SU-DHL-6 (cell line): ENCODE measurements around the gene DCC.

Experiments
- H2AFZ ChIP-seq: fragments of 200-600 bp; sonication (generic); 2 replicates; pipeline ENCODE4 v1.6.1; 2014; ENCODE audit warnings: low read depth, mild to moderate bottlenecking, moderate library complexity, mixed read lengths, antibody characterized with exemption, low read length; ENCODE audit not compliant: severe bottlenecking
- H3F3A ChIP-seq: fragments of 200-600 bp; shearing (Covaris generic); 2 replicates; pipeline ENCODE4 v1.6.0; 2016; ENCODE audit warnings: antibody characterized with exemption, mild to moderate bottlenecking; ENCODE audit not compliant: insufficient read depth
- H3K27ac ChIP-seq: fragments of 200-600 bp; sonication (generic); 2 replicates; pipeline ENCODE4 v1.5.1; 2016; ENCODE audit warnings: low read depth, mild to moderate bottlenecking, low read length, moderate library complexity, mixed read lengths
- H3K27me3 ChIP-seq: fragments of 200-600 bp; sonication (generic), shearing (Covaris generic); 2 replicates; pipeline ENCODE4 v1.6.0; 2014; ENCODE audit warnings: mild to moderate bottlenecking, low read length
- H3K36me3 ChIP-seq: fragments of 200-600 bp; sonication (generic); 2 replicates; pipeline ENCODE4 v1.6.1; 2014; ENCODE audit warnings: mild to moderate bottlenecking, low read length, mixed read lengths
- H3K4me2 ChIP-seq: fragments of 300-600, 200-600 bp; shearing (Covaris generic), sonication (generic); 2 replicates; pipeline ENCODE4 v1.6.0; 2014; ENCODE audit warnings: low read length, low read depth, mild to moderate bottlenecking; ENCODE audit not compliant: poor library complexity, severe bottlenecking
- H3K4me3 ChIP-seq: fragments of 200-600 bp; sonication (generic); 2 replicates; pipeline ENCODE4 v1.5.1; 2014; ENCODE audit warnings: antibody characterized with exemption, low read length, mild to moderate bottlenecking, mixed read lengths; ENCODE audit not compliant: insufficient read depth, poor library complexity, severe bottlenecking
- H3K79me2 ChIP-seq: fragments of 200-600 bp; sonication (generic); 2 replicates; pipeline ENCODE4 v1.6.1; 2014; ENCODE audit warnings: mild to moderate bottlenecking, low read length, moderate library complexity; ENCODE audit not compliant: insufficient read depth
- H3K9ac ChIP-seq: fragments of 200-600 bp; sonication (generic); 2 replicates; pipeline ENCODE4 v1.7.0; 2014; ENCODE audit warnings: mild to moderate bottlenecking, low read length
- H3K9me2 ChIP-seq: fragments of 200-600 bp; sonication (generic); replicated peaks from 2 replicates; pipeline ENCODE4 v1.6.1; 2014; ENCODE audit warnings: low read length; ENCODE audit not compliant: insufficient read depth
- H3K9me3 ChIP-seq: fragments of 200-600 bp; sonication (generic); 2 replicates; pipeline ENCODE4 v1.6.1; 2014; ENCODE audit warnings: low read length, mixed read lengths; ENCODE audit not compliant: insufficient read depth
- H4K20me1 ChIP-seq: fragments of 200-600 bp; sonication (generic); 2 replicates; pipeline ENCODE4 v1.6.1; 2014; ENCODE audit warnings: low read depth, mild to moderate bottlenecking, antibody characterized with exemption, low read length, moderate library complexity, mixed read lengths
- EZH2phosphoT487 ChIP-seq: fragments of 200-600 bp; sonication (generic), shearing (Covaris generic); conservative IDR thresholded peaks from 2 replicates; pipeline ENCODE4 v1.6.1; 2018; ENCODE audit warnings: mild to moderate bottlenecking, antibody characterized with exemption, low read length, moderate library complexity, mixed read lengths
- TF ChIP-seq, protein P1 (sequence below): fragments of 200-600 bp; sonication (generic); IDR thresholded peaks from one replicate; pipeline ENCODE4 v1.5.1; 2017; ENCODE audit warnings: antibody characterized with exemption, mild to moderate bottlenecking, low read length, moderate library complexity; ENCODE audit not compliant: insufficient read depth, poor library complexity, severe bottlenecking

Gene DCC

DNA sequence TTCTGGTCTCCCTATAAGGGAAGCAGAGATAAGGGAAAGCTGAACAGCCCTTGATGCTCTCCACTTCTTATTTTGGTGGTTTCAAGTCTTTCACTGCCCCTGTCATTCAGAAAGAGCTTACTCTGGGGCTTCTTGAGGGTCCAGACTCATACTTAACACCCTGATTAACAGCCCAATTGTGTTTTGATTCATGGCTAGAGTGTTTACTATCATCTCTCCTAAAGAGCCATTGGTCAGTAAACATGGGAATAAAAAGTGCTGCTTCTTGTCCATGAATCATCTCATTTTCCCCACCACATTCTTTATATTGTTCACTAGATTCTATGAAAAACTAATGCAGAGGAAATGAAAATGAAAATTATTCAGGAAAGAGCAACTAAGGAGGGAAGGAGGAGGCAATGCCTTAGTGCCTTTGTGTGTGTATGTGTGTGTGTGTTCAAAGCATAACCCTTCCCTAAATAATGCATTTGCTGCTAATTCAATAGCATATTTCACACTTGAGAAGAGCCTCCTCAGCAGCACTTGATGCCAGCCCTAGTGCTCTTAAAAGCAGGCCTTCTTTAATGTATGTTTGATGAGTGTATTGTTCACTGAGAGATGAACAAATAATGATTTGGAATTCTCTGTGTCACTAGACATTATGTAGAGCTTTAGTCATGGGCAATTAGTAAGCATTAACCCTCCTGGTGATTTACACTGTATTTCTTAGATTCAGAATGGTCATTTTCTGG is 63.5 kb downstream of the DCC start:
- H3K27me3 ChIP-seq: no peaks in the 10 kb centered on the region
- H3K79me2 ChIP-seq: no peaks in the 10 kb centered on the region
- H2AFZ ChIP-seq: no peak overlapping the region
- no peaks in the 10 kb centered on the region for H3K9me2 ChIP-seq
- H3K36me3 ChIP-seq: no peaks in the 10 kb centered on the region
- H4K20me1 ChIP-seq: no peaks in the 10 kb centered on the region
- TF ChIP-seq, protein P1, sequence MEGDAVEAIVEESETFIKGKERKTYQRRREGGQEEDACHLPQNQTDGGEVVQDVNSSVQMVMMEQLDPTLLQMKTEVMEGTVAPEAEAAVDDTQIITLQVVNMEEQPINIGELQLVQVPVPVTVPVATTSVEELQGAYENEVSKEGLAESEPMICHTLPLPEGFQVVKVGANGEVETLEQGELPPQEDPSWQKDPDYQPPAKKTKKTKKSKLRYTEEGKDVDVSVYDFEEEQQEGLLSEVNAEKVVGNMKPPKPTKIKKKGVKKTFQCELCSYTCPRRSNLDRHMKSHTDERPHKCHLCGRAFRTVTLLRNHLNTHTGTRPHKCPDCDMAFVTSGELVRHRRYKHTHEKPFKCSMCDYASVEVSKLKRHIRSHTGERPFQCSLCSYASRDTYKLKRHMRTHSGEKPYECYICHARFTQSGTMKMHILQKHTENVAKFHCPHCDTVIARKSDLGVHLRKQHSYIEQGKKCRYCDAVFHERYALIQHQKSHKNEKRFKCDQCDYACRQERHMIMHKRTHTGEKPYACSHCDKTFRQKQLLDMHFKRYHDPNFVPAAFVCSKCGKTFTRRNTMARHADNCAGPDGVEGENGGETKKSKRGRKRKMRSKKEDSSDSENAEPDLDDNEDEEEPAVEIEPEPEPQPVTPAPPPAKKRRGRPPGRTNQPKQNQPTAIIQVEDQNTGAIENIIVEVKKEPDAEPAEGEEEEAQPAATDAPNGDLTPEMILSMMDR: no peak
- no peak for TF ChIP-seq EZH2phosphoT487
- H3K4me2 ChIP-seq: no peak overlapping the region
- H3K9me3 ChIP-seq: no peaks in the 10 kb centered on the region
- no peak overlapping the region for H3K27ac ChIP-seq
- H3K9ac ChIP-seq: no peak overlapping the region
- H3K4me3 ChIP-seq: no peak overlapping the region
- no peaks in the 10 kb centered on the region for H3F3A ChIP-seq

DNA sequence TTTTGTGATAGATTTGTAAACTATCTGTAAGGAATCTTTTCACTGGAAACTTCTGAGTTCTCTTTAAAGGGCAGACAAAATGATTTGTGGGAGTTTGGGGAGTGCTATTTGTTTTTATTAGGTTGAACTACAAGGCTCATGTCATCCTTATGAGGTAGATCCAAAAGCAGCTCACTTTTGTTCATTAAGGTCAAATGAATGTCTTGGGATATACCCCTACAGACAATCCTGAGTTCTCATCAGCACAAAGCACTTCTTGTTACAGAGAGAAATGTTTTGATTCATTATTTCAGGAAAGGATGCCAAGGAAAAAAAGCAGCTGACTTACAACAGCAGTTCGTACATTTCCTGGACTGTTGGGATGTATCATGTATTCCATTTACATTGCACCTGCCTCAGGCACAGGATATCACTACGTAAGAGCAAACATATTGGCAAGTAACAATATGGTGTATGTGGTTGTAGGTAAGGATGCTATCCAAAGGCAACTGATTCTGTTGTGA is 68.9 kb downstream of the DCC start:
- H3K27me3 ChIP-seq: no peaks in the 10 kb centered on the region
- no peak overlapping the region for H3K4me2 ChIP-seq

DNA sequence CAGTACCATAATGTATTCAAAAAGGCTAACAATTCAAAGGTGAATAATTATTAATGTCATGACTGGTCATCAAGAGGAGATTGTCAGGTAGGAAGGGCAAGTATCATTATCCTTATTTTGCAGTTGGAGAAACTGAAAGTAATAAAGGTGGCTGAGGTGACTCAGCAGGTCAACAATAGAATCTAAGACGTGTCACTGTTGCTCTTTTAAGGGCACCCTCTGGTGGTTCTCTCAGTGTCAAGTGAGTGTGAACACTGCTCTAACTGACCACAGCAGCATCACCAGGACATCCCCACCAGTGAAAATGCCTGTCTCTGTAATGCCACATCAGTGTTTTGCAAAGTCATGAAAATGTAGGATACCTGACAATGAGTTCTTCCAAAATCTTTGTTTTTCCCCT is 69.7 kb downstream of the DCC start:
- Histone ChIP-seq H2AFZ (no peak overlapping the region), H3K9ac (no peak overlapping the region), H4K20me1 (no peaks in the 10 kb centered on the region), H3K4me3 (no peak overlapping the region), H3K27me3 (no peaks in the 10 kb centered on the region), H3K9me3 (no peaks in the 10 kb centered on the region), H3F3A (no peaks in the 10 kb centered on the region), H3K27ac (no peak overlapping the region), H3K4me2 (no peak overlapping the region), H3K79me2 (no peaks in the 10 kb centered on the region), H3K9me2 (no peaks in the 10 kb centered on the region), H3K36me3 (no peaks in the 10 kb centered on the region)
- no peak for TF ChIP-seq EZH2phosphoT487
- TF ChIP-seq, protein P1: no peak

More for the DNA sequence above, 68.9 kb downstream of the DCC start:
- H4K20me1 ChIP-seq: no peaks in the 10 kb centered on the region
- H3K9ac ChIP-seq: no peak overlapping the region
- TF ChIP-seq EZH2phosphoT487: no peak
- TF ChIP-seq, protein P1: no peak
- H3K79me2 ChIP-seq: no peaks in the 10 kb centered on the region
- H3K36me3 ChIP-seq: no peaks in the 10 kb centered on the region
- no peaks in the 10 kb centered on the region for H3K9me2 ChIP-seq
- no peak overlapping the region for H3K4me3 ChIP-seq
- H2AFZ ChIP-seq: no peak overlapping the region
- no peaks in the 10 kb centered on the region for H3F3A ChIP-seq
- no peaks in the 10 kb centered on the region for H3K9me3 ChIP-seq
- no peak overlapping the region for H3K27ac ChIP-seq
